ENCODE results near the gene TTC23L. TPM values are rescaled to one million over a fixed set of nuclear protein-coding genes. Genes with fewer than 3 reads are reported as not detected.

TTC23L gene
- total RNA-seq, 3 donors from 2014 or later = 0.29 to 0.43 TPM; not detected in 1

- peaks cover 4% of the 10 kb centered on the region for H3K4me1 ChIP-seq (ENCODE audit: low read depth)
- no peak overlapping the region for H3K4me3 ChIP-seq
- intact Hi-C loops (cut with DNase I, micrococcal nuclease) = no loop called here
- DNase-seq (no peak), ATAC-seq (no peak)
- no peaks in the 10 kb centered on the region for H3K36me3 ChIP-seq (ENCODE audit: low read depth)
- H3K9me3 ChIP-seq = no peaks in the 10 kb centered on the region
- TF ChIP-seq, protein P1, sequence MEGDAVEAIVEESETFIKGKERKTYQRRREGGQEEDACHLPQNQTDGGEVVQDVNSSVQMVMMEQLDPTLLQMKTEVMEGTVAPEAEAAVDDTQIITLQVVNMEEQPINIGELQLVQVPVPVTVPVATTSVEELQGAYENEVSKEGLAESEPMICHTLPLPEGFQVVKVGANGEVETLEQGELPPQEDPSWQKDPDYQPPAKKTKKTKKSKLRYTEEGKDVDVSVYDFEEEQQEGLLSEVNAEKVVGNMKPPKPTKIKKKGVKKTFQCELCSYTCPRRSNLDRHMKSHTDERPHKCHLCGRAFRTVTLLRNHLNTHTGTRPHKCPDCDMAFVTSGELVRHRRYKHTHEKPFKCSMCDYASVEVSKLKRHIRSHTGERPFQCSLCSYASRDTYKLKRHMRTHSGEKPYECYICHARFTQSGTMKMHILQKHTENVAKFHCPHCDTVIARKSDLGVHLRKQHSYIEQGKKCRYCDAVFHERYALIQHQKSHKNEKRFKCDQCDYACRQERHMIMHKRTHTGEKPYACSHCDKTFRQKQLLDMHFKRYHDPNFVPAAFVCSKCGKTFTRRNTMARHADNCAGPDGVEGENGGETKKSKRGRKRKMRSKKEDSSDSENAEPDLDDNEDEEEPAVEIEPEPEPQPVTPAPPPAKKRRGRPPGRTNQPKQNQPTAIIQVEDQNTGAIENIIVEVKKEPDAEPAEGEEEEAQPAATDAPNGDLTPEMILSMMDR (IDR thresholded peaks at IDR 0.05) = no peak
Observed at GRCh38 chr5:34834794-34835089, 4.2 kb upstream of the TTC23L start.

DNA sequence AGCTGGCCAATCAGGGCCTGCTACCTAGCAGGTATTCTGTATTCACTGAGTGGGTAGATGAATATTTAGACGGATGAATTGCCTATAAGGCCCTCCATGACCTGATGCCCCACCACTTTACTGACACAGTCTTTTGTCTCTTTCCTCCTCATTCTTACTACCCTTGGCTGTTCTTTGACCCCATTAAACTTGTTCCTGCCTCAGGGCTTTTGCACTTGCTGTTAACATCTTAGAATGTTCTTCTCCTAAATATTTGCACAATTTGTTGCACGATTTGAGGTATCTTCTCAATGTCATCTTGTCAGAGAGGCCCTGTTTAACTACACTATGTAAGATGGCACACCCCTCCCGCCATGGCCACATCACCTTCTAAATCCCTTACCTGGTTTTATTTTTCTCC is 3.3 kb upstream of the TTC23L start:
- H3K36me3 ChIP-seq (ENCODE audit: low read depth) = no peaks in the 10 kb centered on the region
- no peaks in the 10 kb centered on the region for H3K9me3 ChIP-seq
- DNase-seq (no peak), ATAC-seq (no peak)
- peaks cover 4% of the 10 kb centered on the region for H3K4me1 ChIP-seq (ENCODE audit: low read depth)
- TF ChIP-seq, protein P1 (IDR thresholded peaks at IDR 0.05) = no peak
- no peak overlapping the region for H3K4me3 ChIP-seq
- intact Hi-C loops (cut with DNase I, micrococcal nuclease) = no loop called here

DNA sequence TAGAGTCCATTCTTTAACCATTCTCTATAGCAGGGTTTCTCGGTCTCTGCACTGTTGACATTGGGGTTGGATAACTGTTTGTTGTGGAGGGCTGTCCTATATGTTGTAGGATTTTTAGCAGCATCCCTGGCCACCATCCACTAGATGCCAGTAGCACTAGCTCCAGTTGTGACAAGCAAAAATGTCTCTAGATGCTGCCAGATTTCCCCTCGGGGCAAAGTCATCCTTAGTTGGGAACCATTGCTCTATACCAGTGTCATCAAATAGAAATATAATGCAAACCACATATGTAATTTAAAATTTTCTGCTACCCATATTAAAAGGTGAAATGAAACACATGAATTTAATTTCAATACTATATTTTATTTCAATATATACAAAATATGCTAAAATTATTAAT is 2.9 kb downstream of the TTC23L start:
- no peak for ATAC-seq
- Histone ChIP-seq H3K4me3 (no peak overlapping the region), H3K9me3 (no peaks in the 10 kb centered on the region), H3K36me3 (ENCODE audit: low read depth) (no peaks in the 10 kb centered on the region), H3K4me1 (ENCODE audit: low read depth) (peaks cover 4% of the 10 kb centered on the region)
- TF ChIP-seq, protein P1 (IDR thresholded peaks at IDR 0.05) = no peak
- no peak for DNase-seq
- intact Hi-C loops (cut with DNase I, micrococcal nuclease) = no loop called here

- intact Hi-C loops (cut with DNase I, micrococcal nuclease) = no loop called here
- TF ChIP-seq, protein P1 (IDR thresholded peaks at IDR 0.05) = no peak
Observed at GRCh38 chr5:34842554-34842953, 3.6 kb downstream of the TTC23L start.

DNA sequence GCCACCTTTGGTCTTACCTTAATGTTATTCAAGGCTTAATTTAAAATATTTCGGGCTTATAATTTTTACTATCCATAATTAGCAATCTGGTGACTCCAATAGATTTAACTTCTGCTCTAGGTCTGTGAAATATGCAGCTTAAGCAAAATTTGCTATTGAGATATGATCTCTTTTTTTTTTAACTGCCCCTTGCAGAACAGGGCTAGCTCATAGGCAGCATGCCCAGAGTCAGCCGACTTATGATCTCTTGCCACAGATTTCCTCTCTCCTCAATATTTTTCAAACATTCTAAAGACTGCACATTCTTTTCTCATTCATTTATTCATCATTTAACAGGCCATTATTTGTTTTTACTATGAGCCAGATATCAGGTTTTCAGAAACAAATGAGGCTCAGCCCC is 4.5 kb downstream of the TTC23L start:
- no peaks in the 10 kb centered on the region for H3K36me3 ChIP-seq (ENCODE audit: low read depth)
- ATAC-seq (no peak), DNase-seq (no peak)
- TF ChIP-seq, protein P1 (IDR thresholded peaks at IDR 0.05) = no peak
- no peak overlapping the region for H3K4me3 ChIP-seq
- no peaks in the 10 kb centered on the region for H3K9me3 ChIP-seq
- H3K4me1 ChIP-seq (ENCODE audit: low read depth) = peaks cover 4% of the 10 kb centered on the region
- intact Hi-C loops (cut with DNase I, micrococcal nuclease) = no loop called here

More at GRCh38 chr5:34842554-34842953, 3.6 kb downstream of the TTC23L start:
- DNase-seq = no peak
- Histone ChIP-seq H3K4me3 (no peak overlapping the region), H3K4me1 (ENCODE audit: low read depth) (peaks cover 4% of the 10 kb centered on the region), H3K36me3 (ENCODE audit: low read depth) (no peaks in the 10 kb centered on the region), H3K9me3 (no peaks in the 10 kb centered on the region)
- ATAC-seq = no peak

DNA sequence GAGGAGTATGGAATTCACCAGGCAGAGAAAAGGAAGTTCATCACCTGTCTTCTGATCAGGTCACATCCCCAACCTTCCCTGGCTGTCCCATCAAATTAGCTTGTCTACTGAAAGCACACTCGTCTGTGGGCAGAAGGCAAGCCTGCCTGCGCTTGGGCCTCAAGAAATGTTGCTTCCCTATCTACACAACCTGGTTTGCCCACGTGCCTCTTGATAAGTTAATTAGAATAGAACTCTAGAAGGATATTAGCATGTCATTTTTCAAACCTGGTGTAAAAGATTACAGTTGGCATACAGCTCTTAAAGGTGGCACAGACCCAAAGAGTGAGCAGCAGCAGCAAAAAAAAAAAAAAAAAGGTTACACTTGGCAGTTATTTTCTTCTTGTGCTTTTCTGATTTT is 5.1 kb downstream of the TTC23L start:
- DNase-seq = no peak
- H3K4me3 ChIP-seq = no peak overlapping the region
- no peaks in the 10 kb centered on the region for H3K36me3 ChIP-seq (ENCODE audit: low read depth)
- H3K4me1 ChIP-seq (ENCODE audit: low read depth) = peaks cover 4% of the 10 kb centered on the region
- no peak for ATAC-seq
- TF ChIP-seq, protein P1 (IDR thresholded peaks at IDR 0.05) = no peak
- no peaks in the 10 kb centered on the region for H3K9me3 ChIP-seq
- intact Hi-C loops (cut with DNase I, micrococcal nuclease) = no loop called here

All from mucosa of descending colon (tissue), 3 donors.